Erythroblast (primary cell): Measurements from ENCODE around the gene NAPSA.

Experiments used
- GATA1 ChIP-seq: IDR thresholded peaks from 2 replicates; pipeline ENCODE4 v1.6.1; 2011; ENCODE audit warnings: low read depth, mild to moderate bottlenecking, control low read depth, low read length, moderate library complexity
- POLR2A ChIP-seq: IDR thresholded peaks from 2 replicates; pipeline ENCODE4 v1.6.1; 2011; ENCODE audit warnings: mild to moderate bottlenecking, low read length

DNA sequence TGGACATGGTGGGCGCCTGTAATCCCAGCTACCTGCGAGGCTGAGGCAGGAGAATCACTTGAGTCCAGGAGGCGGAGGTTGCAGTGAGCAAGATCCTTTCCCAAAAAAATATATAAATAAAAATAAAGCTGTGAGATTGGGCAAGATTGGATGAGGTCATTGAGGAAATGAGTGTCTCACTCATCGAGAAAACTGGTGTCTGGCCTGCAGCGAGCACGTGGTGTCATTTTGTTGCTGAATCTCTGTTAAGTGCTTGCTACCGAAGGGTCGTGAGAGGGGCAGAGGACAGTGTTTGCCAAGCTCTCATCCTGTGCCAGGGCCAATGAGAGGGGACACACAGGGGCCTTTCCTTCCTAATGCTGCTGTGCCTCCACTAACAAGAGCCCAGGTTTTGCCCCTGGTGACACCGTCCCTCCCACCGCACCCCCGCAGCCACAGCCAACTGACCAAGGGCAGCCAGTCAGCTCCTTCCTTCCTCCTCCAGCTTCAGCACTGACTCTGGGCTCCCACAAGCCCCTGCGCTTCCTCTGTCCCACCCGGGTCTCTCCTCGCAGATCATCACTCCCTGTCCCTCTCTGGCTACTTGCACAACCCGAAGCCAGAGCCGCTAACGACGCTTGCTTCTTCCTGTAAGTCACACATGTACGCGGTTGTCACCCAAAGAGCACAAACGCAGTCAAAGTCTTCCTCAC, 21.9 kb upstream of the NAPSA start:
- TF ChIP-seq POLR2A (no peak), GATA1 (no peak)
